Cardiac septum (tissue), 1 donor: Measurements from ENCODE around the gene NUP160. TPM values are rescaled to one million over a fixed set of nuclear protein-coding genes. Genes with fewer than 3 reads are reported as not detected.
"Not testable (repeated sequence)": the region's sequence is repeated elsewhere in the genome, so short reads cannot be mapped to it uniquely, and the experiment has no call there.

ENCODE experiments used
- DNase-seq: peaks from one replicate; pipeline ENCODE4 v3.0.0-alpha.2; 2020; ENCODE audit warnings: low spot score
- intact Hi-C: fragments of 100-400 bp; cut with DNase I; formaldehyde crosslinking; loops from one replicate; pipeline ENCODE4 v1.14.0; 2022
- total RNA-seq: library from RNA; stranded (reverse); fragmentation: NEBNext Ultra II Directional; extraction: Animal tissue kit (Norgen Biotek cat#: 25700); gene quantifications from one replicate; pipeline ENCODE4 v1.2.1, GENCODE V29; 2021
- donor health status: DM: no; HTN: no; CAD: no.

Gene NUP160
- total RNA-seq, 1 donor from 2014 or later, result 12.8 TPM

GRCh38 chr11:47756208-47756607 lies 91.9 kb downstream of the NUP160 start:
- intact Hi-C loops, result no loop called here
- DNase-seq, result no peak

GRCh38 chr11:47750725-47751124 lies 97.4 kb downstream of the NUP160 start:
- intact Hi-C loops, result no loop called here

GRCh38 chr11:47742494-47742893 lies 105.7 kb downstream of the NUP160 start:
- DNase-seq, intact Hi-C loops: not testable (repeated sequence)

More at GRCh38 chr11:47750725-47751124, 97.4 kb downstream of the NUP160 start:
- DNase-seq, result no peak

GRCh38 chr11:47737817-47738216 lies 110.3 kb downstream of the NUP160 start:
- intact Hi-C loops, DNase-seq: not testable (repeated sequence)

- intact Hi-C loops, result no loop called here
- no peak for DNase-seq
Observed at GRCh38 chr11:47732271-47732670, 115.9 kb downstream of the NUP160 start.

GRCh38 chr11:47731475-47731874 lies 116.7 kb downstream of the NUP160 start:
- intact Hi-C loops, result no loop called here

More at GRCh38 chr11:47731475-47731874, 116.7 kb downstream of the NUP160 start:
- no peak for DNase-seq

Other genes with a start within 250 kb of the NUP160 start
- gene MTCH2, start 205.8 kb downstream of the NUP160 start, total RNA-seq, result 77.4 TPM
- 1.2 TPM for gene AGBL2, start 133.0 kb downstream of the NUP160 start, total RNA-seq
- 41.7 TPM for gene FNBP4, start 81.0 kb downstream of the NUP160 start, total RNA-seq
- gene PTPRJ, start 132.2 kb upstream of the NUP160 start, total RNA-seq, result 11.0 TPM